ENCODE measurements around the gene FAM110A.

FAM110A gene

GRCh38 chr20:839015-839414 is 5.5 kb downstream of the FAM110A start:
- no peak overlapping the region for H3K4me3 ChIP-seq (replicated peaks; ENCODE audit: low read depth, low read length)
- no peak for DNase-seq (ENCODE audit: low read depth)
- TF ChIP-seq CTCF (IDR thresholded peaks at IDR 0.05; ENCODE audit: low read length, missing control alignments) = no peak

GRCh38 chr20:839626-840025 is 6.1 kb downstream of the FAM110A start:
- DNase-seq (ENCODE audit: low read depth) = no peak
- no peak overlapping the region for H3K4me3 ChIP-seq (replicated peaks; ENCODE audit: low read depth, low read length)
- TF ChIP-seq CTCF (IDR thresholded peaks at IDR 0.05; ENCODE audit: low read length, missing control alignments) = no peak

GRCh38 chr20:840503-840857 is 7.0 kb downstream of the FAM110A start:
- TF ChIP-seq CTCF (IDR thresholded peaks at IDR 0.05; ENCODE audit: low read length, missing control alignments) = no peak
- no peak for DNase-seq (ENCODE audit: low read depth)
- no peak overlapping the region for H3K4me3 ChIP-seq (replicated peaks; ENCODE audit: low read depth, low read length)

- no peak for TF ChIP-seq CTCF (IDR thresholded peaks at IDR 0.05; ENCODE audit: low read length, missing control alignments)
- no peak for DNase-seq (ENCODE audit: low read depth)
- H3K4me3 ChIP-seq (replicated peaks; ENCODE audit: low read depth, low read length) = peak overlapping the region; percentile 47
Observed at GRCh38 chr20:840858-841567, 7.5 kb downstream of the FAM110A start.

GRCh38 chr20:841568-842546 is 8.3 kb downstream of the FAM110A start:
- no peak for TF ChIP-seq CTCF (IDR thresholded peaks at IDR 0.05; ENCODE audit: low read length, missing control alignments)
- DNase-seq (ENCODE audit: low read depth) = no peak
- H3K4me3 ChIP-seq (replicated peaks; ENCODE audit: low read depth, low read length) = peak overlapping the region; percentile 47

- DNase-seq (ENCODE audit: low read depth) = no peak
- no peak overlapping the region for H3K4me3 ChIP-seq (replicated peaks; ENCODE audit: low read depth, low read length)
- no peak for TF ChIP-seq CTCF (IDR thresholded peaks at IDR 0.05; ENCODE audit: low read length, missing control alignments)
Observed at GRCh38 chr20:842547-842940, 9.0 kb downstream of the FAM110A start.

All from fibroblast of pulmonary artery (primary cell).